ENCODE data around the gene SPDYC.
"Not testable (repeated sequence)": the region's sequence is repeated elsewhere in the genome, so short reads cannot be mapped to it uniquely, and the experiment has no call there.

SPDYC gene

DNA sequence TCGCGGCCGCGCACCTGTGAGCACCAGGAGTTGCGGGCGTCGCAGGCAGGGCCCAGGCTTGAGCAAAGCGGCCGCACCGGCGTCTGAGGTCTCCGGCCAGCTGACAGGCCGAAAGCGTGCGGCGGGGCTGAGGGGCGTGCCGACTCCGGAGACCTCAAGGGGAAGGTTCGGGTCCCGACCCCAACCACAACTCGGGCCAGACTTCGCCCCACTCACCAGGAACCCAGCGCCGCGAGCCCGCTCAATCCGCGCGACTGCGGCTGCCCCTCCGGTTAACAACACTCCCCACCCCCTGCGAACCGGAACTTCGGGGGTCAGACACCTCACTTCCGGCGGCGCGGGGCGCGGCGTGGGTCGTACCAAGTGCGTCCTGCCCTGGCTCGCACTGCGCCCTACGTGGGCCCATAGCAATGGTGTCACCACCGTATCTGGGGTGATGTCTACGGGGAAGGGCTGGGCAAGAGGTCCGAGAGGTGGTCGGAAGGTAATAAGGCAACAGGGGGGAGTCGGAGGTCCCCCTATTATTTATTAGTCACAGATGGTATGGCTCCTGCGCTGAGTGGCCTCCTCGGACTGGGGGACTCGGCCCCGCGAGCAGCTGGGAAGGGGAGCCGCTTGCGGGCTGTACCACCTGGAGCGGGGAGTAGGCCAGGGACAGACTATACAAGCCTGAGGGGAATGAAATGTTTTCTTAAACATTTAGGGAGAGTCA, 35.6 kb upstream of the SPDYC start, which contains the start of gene SYVN1:
Gene SYVN1 (minus strand): TSS at position 280 of the 712 bp plus-strand sequence. CDS start 918 bp downstream, outside the sequence.
- peak; percentile 92 for DNase-seq

DNA sequence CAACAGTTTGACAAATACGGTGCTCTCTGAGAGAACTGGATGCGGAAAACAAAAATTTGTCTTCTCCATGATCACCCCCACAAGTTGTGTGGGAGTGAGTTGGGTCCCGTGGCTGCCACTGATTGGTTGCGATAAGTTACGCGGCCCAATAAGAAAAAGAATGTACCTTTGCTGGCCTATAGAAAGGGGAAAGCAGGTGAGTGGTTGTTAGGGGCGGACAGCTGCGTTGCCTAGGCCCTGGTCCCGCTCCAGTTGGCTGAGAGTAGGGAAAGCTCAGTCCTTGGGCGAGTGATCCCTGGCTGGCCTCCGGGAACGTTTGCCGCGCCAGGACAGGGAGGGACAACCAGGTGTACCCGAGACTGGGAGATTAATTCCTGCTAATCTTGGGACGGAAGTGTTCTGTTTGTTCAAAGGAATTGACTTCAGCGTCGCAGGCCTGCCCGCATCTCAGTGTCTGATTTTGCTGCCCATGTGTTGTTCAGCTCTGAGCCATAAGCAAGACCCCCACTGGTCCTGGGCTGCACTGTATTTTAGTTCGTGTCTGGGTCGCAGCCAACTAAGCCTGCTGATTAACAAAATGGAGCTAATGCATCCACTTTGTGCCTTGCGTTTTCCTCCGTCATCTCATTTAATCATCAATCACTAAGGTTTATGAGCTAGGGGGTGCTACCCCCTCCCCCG, 34.9 kb upstream of the SPDYC start:
- peak; percentile 73 for DNase-seq

DNA sequence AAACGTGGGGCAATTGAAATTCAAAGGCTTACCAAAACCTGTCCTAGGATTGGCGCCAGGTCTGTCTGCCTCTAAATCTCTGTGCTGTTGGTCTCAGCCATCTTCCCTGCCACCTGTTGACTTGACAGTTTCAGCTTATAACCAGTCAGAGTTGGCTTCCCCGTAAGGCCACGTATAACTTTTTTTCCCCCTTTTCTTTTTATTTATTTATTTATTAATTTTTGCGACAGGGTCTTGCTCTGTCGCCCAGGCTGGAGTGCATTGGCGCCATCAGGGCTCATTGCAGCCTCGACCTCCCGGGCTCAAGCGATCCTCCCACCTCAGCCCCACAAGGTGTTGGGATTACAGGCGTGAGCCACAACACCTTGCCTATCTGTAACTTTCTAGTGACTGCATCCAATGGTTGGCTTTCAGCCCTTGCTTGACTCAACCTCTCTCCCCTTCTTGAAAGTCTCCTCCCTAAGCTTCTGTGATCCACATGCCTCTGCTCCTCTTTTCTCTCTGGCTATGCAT, 34.3 kb upstream of the SPDYC start:
- DNase-seq = no peak

DNA sequence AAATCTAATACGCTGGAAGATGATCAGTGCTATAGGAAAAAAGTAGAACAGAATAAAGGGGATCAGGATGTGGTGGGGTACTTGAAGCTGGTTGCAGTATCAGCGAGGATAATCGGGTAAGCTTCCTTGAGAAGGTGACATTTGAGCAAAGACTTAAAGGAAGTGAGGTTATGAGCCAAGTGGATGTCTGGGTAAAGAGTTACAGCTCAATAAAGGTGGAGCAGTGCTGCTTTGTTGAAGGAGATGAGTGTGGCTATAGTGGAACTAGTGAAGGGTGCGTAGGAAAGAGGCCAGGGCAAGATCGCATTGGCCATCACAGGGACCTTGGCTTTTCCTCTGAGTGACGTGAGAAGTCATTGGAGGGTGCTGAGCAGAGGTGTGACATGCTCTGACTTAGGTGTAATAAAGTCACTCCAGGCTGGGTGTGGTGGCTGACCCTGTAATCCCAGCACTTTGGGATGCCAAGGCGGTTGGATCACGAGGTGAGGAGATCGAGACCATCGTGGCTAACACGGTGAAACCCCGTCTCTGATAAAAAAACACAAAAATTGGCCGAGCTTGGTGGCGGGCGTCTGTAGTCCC, 33.4 kb upstream of the SPDYC start:
- no peak for DNase-seq

DNA sequence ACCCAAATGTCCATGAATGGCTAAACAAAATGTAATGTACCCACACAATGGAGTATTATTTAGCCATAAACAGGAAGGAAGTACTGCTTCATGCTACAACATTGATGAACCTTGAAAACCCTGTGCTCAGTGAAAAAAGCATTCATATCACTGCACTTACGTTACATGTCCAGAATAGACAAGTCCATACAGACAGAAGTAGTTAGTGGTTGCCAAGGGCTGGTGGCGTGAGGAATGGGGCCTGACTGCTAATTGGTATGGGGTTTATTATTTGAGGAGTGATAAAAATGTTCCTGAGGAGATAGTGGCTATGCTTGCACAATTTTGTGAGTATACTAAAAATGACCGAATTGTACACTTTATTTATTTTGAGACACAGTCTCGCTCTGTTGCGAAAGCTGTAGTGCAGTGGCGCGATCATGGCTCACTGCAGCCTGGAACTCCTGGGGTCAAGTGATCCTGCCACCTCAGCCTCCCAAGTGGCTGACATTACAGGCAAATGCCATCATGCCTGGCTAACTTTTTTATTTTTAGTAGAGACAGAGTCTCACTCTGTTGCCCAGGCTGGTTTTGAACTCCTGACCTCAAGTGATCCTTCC, 28.0 kb upstream of the SPDYC start:
- no peak for DNase-seq

DNA sequence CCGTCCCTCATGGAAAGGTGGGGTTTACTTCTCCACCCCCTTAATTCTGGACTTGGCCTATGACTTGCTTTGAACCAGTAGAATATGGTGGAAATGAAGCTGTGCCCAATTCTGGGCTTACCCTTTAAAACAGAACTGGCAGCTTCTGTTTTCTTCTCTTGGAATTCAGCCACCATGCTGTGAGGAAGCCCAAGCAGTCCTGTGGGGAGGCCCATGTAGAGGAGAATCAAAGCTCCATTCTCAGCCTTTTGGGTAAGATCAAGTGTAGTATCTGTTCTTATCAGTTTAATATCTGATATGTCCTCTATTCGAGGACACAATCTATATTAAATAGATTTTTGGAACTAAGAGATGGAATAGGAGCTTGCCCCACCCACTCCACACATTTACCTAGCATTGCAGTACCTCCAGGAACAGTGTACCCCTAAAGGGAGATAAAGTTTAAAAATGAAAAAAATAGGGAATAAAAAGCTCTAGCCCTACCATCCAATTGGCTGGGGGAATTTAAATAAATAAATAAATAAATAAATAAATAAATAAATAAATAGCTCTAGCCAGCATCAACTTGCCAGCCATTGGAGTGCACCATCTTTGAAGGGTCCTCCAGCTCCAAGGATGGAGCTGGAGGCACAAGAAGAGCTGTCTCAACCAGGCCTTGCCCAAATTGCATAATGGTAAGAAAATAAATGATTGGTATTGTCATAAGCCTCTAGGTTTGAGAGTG, 22.5 kb upstream of the SPDYC start:
- DNase-seq = no peak

DNA sequence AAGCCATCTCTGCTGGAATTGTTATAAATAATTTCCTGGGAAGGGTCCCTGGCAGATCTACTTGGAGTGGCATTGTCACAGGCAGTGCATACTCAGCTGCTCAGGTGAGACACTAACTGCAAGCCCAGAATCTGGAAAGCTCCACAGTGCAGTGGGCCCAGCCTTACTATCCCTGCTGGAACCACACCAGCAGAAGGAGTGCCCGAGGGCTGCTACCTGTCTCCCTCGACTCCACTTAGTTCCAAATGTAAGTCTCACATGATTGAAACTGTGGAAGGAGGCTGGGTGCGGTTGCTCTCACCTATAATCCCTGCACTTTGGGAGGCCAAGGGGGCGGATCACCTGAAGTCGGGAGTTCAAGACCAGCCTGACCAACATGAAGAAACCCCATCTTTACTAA, 21.4 kb upstream of the SPDYC start:
- no peak for DNase-seq

DNA sequence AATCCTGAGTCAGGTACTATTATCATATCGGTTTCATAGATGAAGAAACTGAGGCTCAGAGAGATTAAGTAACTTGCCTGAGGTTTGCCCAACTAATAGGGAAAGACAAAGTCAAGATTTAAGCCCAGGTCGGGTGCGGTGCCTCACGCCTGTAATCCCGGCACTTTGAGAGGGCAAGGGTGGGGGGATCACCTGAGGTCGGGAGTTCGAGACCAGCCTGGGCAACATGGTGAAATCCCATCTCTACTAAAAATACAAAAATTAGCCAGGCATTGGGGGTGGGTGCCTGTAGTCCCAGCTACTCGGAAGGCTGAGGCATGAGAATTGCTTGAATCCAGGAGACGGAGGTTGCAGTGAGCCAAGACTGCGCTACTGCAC, 19.9 kb upstream of the SPDYC start:
- not testable (repeated sequence) for DNase-seq

DNA sequence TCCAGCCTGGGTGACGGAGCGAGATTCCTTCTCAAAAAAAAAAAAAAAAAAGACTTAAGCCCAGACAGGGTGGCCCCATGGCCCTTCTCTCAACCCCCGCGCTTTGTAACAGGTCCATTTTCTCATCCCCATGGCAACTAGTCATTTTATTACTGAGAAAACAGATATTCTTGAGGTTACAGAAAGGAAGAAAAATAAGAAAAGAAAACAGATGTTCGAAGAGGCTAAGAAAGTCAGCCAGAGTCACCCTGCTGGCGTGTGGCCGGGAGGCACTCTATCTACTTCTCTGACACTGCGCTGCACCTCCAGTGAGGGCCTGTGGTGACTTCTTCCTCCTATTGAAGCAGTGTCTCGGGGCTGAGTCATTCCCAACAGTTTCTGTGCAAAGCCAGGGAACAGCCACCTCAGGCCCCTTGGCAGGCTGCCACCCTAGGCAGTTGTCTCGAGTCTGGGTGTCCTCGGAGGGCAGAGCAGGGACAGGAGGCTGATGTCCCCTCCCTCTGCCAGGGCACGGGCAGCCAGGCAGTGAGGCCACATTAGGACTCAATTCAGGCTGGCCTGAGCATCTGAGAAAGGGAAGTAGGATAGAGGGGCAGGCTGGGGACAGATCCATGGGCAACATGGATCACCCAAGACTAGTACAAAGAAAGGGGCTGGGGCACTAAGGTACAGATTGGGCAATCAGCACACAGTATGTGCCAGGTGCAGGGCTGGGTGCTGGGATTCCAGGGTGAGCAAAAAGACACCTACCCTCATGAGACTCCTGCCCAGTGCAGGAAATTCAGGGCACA, 19.3 kb upstream of the SPDYC start:
- DNase-seq = no peak

DNA sequence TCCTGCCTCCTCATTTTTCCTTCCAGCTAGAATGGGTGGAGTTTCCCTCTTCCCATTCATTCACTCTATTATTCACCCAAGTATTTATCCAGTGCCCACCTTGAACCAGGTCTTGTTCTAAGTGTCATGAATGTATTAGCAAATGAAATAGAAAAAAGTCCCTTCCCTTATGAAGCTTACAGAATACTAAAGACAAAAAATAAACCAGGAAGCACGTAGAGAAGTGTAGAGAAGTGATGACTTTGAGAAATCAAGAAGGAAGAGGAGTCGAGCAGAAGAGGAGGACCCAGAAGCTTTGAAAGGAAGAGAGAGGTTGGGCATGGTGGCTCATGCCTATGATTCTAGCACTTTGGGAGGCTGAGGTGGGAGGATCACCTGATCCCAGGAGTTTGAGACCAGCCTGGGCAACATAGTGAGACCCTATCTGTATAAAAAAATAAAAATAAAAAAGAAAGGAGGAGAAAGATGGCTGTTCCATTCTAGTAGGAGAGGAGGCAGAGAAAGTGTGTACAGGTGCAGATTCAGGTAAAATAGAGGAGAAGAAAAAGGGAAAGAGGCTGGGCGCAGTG, 18.6 kb upstream of the SPDYC start:
- no peak for DNase-seq

DNA sequence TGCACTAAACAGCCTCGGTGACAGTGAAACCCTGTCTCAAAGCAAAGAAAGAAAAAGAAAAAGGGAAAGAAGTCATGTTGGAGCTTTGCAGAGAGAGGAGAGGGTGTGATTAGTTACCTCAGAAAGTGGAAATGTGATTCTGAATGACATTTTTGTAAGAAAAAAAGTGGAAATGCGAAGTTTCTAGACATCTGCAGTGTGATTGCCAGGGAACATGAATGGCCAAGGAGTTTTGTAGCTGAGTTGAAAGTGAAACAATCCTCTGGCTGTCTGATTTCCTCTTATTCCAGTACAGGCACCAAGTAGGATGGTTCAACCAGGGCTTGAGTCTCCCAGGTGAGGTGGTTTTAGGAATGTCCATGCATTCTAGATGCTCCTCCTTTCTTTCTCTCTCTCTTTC, 17.9 kb upstream of the SPDYC start:
- no peak for DNase-seq

DNA sequence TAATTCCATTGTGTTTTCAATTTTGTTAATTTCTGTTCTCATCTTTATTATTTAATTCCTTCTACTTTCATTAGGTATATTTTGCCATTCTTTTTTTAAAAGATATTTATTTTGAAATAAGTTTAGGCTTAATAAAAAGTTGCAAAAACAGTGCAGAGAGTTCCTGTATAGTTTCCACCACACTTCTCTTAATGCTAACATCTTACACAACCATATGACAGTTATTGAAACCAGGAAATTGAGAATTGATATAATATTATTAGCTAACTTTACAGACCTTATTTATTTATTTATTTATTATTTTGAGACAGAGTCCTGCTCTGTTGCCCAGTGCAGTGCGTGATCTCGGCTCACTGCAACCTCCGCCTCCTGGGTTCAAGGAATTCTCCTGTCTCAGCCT, 13.8 kb upstream of the SPDYC start:
- DNase-seq = no peak

DNA sequence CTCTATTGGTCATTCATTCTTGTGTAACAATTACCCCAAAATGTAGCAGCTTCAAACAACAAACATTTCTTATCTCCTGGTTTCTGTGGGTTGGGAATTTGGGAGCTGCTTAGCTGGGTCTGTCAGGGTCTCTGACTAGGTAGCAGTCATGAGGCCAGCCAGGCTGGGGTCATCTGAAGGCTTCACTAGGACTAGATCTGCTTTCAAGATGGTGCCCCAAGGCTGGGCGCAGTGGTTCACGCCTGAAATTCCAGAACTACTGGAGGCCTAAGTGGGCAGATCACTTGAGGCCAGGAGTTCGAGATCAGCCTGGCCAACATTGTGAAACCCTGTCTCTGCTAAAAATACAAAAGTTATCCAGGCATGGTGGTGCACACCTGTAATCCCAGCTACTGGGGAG, 13.1 kb upstream of the SPDYC start:
- DNase-seq = no peak

DNA sequence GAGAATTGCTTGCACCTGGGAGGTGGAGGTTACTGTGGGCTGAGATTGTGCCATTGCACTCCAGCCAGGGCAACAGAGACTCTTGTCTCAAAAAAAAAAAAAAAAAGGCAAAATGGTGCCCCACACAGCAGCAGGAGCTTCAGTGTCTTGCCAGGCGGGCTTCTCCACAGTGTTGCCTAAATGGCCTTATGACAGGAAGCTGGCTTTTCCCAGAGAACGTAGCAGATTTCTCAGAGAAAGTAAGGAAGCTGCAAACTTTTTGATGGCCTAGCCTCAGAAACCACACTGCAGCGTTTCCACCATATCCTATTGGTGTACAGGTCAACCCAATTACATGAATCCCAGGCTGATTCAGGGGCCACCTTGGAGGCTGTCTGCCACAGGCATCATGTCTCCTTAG, 12.7 kb upstream of the SPDYC start:
- no peak for DNase-seq

DNA sequence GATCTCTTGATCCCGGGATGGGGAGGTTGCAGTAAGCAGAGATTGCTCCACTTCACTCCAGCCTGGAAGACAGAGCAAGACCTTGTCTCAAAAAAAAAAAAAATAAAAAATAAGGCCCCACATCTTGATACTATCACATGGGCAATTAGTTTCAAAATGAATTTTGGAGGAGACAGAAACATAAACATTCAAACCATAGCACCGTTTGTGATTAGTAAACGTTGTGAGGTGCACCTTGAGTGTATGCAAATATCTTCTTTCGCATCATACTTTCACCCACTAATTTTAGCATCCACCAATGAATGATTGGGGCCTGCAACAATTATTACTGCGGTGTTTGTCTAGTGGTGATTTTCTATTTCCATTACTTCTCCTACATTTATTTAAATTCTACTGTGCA, 11.0 kb upstream of the SPDYC start:
- DNase-seq = no peak

DNA sequence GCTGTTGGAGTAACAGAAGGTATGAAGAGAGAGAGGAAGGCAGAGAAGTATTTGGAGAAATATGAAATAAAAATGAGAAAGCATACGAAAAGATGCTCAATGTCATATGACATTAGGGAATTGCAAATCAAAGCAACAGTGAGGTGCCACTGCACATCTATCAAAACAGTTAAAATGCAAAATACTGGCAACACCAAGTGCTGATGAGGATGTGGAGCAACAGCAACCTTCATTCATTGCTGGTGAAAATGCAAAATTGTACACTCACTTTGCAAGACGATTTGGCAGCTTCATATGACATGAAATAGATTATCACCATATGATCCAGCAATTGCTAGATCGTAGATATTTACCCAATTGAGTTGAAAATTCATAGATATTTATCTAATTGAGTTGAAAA, 9.4 kb upstream of the SPDYC start:
- DNase-seq = no peak

DNA sequence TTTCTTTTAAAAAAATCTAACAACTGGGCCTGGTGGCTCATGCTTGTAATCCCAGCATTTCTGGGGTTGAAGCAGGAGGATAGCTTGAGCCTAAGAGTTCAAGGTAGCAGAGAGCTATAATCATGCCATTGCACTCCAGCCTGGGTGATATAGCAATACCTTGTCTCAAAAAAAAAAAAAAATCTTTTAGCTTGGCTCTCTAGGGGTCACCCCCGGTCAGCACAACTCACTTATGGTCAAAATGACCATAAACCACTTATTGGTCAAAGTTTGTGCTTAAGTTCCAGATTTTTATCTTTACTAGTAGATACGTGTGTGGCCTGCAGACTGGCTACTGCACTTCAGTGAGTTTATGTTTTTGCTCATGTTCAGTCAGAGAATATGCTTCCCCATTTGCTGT, 6.3 kb upstream of the SPDYC start:
- no peak for DNase-seq

DNA sequence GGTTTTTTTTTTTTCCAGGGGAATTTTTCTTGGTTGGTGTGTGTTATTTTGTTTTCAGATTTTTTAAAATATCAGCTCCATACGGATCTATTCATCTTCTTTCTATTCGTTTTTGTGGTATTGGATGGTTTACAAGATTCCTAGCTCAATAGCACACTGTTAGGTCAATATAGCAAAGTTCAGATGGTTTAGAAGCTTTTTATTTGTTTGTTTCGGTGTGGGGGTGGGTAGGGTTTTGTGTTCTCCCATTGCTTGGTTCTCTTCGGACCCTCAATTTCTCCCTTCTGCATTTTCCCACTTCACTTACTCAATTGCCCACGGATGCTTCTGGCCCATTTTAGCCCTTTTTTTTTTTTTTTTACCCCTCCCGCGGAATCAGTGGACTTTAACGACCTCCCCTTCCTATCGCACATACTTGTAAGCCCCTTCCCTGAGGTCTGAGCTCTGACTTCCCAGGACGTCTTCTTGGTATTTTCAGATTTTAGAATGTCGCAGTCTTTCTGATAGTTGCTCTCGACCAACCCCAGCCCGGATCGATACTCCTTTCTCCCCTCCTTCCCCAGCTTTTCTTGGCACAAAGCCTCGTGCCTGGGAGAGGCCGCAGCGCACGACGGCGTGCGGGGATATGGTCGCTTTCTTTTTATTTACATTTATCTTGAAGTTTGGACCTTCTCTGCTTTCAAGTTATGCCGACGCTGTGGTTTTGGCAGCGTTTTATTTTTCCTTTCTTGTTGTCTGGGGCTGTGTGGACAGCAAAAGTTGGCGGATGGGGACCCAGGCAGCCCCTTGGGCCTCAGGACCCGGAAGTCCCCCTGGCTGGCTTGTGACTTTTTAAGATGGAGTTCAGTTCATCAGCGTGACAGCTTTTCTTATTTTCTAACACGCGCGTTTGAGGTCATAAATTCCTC, 4.4 kb upstream of the SPDYC start:
- no peak for DNase-seq

DNA sequence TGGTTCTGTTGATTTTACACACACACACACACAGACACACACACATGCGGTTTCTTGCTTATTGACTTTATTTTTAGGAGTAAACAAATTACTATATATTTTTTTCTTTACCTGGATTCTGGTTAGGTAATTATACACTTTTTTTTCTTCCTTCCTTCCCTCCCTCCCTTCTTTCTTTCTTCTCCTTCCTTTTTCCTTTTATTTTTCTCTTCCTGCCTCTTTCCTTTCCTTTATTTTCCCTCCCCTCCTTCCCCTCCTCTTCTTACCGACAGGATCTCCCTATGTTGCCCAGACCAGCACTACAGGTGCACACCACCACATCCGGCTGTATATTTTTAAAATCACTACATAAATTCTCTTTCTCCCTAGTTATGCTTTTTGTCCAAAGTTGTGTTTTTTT, 3.1 kb upstream of the SPDYC start:
- no peak for DNase-seq

DNA sequence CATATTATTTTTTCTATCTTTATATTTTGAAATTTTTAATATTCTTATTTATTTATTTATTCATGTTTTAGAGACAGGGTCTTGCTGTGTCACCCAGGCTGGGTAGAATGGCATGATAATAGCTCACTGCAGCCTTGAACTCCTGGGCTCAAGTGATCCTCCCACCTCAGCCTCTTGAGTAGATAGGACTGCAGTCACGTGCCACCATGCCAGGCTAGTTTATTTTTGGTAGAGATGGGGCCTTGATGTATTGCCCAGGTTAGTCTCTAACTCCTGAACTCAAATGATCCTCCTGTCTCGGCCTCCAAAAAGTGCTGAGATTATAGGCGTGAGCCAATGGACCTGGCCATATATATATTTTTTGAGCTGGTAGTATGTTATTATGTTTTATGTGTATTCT, 2.4 kb upstream of the SPDYC start:
- DNase-seq = no peak

DNA sequence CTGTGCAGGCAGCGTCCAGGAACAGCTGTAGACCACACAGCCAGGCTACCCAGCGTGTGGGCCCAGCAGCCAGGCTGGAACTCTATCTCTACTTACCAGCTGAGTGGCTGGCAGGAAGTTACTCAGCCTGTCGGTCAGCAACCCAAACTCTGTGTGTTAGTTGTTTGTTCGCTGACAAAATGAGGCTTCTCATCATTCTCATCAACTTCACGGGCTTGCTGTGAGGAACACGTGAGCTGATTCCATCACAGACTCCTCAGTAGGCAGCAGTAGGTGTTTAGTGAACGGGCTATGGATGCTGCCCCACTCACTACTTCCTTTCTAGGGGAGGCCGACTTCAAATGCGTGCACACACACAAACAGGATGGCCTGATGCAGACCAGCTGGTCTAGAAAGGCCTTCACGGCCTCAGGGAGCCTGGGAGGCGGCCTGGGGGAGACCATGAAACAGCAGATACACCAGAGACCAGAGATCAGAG, 830 bp upstream of the SPDYC start:
- DNase-seq = no peak
